IPS DF 19.7 (cell line): ENCODE results near the gene SSR3.
"Not testable (repeated sequence)": the region's sequence is repeated elsewhere in the genome, so short reads cannot be mapped to it uniquely, and the experiment has no call there.

ENCODE experiments used
- DNase-seq: peaks from one replicate; pipeline ENCODE4 v3.0.0-alpha.2; 2013; ENCODE audit warnings: low read depth, low spot score

The SSR3 gene

GRCh38 chr3:156554842-156555687 is at the start of gene SSR3:
SSR3 (minus strand) TSS chr3:156555117; CDS start chr3:156555089, 28 bp downstream.
- peak; percentile 94 for DNase-seq

- DNase-seq, result no peak
Measured at GRCh38 chr3:156604064-156604641, 49.2 kb upstream of the SSR3 start.

- DNase-seq, result no peak
Measured at GRCh38 chr3:156603379-156604017, 48.6 kb upstream of the SSR3 start.

GRCh38 chr3:156602424-156602823 is 47.5 kb upstream of the SSR3 start:
- no peak for DNase-seq

- DNase-seq, result no peak
Measured at GRCh38 chr3:156601497-156601896, 46.6 kb upstream of the SSR3 start.

- no peak for DNase-seq
Measured at GRCh38 chr3:156600834-156601233, 45.9 kb upstream of the SSR3 start.

GRCh38 chr3:156599089-156599874 is 44.4 kb upstream of the SSR3 start:
- DNase-seq, result no peak

- DNase-seq, result no peak
Measured at GRCh38 chr3:156598413-156598812, 43.5 kb upstream of the SSR3 start.

- no peak for DNase-seq
Measured at GRCh38 chr3:156594219-156594683, 39.3 kb upstream of the SSR3 start.

- DNase-seq, result no peak
Measured at GRCh38 chr3:156593814-156594213, 38.9 kb upstream of the SSR3 start.

GRCh38 chr3:156589806-156590205 is 34.9 kb upstream of the SSR3 start:
- DNase-seq, result not testable (repeated sequence)

GRCh38 chr3:156587760-156588069 is 32.8 kb upstream of the SSR3 start:
- no peak for DNase-seq

GRCh38 chr3:156586905-156587759 is 32.2 kb upstream of the SSR3 start:
- DNase-seq, result no peak

- no peak for DNase-seq
Measured at GRCh38 chr3:156583469-156583868, 28.6 kb upstream of the SSR3 start.

- no peak for DNase-seq
Measured at GRCh38 chr3:156582532-156583183, 27.7 kb upstream of the SSR3 start.

- no peak for DNase-seq
Measured at GRCh38 chr3:156581954-156582353, 27.0 kb upstream of the SSR3 start.

GRCh38 chr3:156581033-156581432 is 26.1 kb upstream of the SSR3 start:
- no peak for DNase-seq

GRCh38 chr3:156579427-156579851 is 24.5 kb upstream of the SSR3 start:
- DNase-seq, result no peak

- no peak for DNase-seq
Measured at GRCh38 chr3:156577736-156578135, 22.8 kb upstream of the SSR3 start.

GRCh38 chr3:156576651-156577348 is 21.9 kb upstream of the SSR3 start:
- no peak for DNase-seq
